Muscle of back (tissue), 13 donors: ENCODE results near the gene FAM181A. TPM values are rescaled to one million over a fixed set of nuclear protein-coding genes. Genes with fewer than 3 reads are reported as not detected.

ENCODE experiments used
- DNase-seq, 3 donors: peaks; one replicate each; pipeline versions ENCODE4 v3.0.0 to v3.0.0-alpha.2; 2013
- long read RNA-seq, 9 donors: transcript quantifications; one replicate each; lab custom pipeline, GENCODE V29; 2026
- polyA plus RNA-seq, 10 donors: library from polyadenylated mRNA; unstranded; fragments of 120-200 nt; gene quantifications; one replicate each; pipeline ENCODE4 v1.2.1, GENCODE V29; 2013; ENCODE audit not compliant: insufficient read length in 10 of 10

The FAM181A gene
- under 1 TPM in 3 of 10 donors, not detected in 7; 0.17 to 0.31 (median 0.24) TPM for polyA plus RNA-seq
- long read RNA-seq, donor 1: 0 reads
- long read RNA-seq, donor 2: 0 reads
- long read RNA-seq, donor 3: 0 reads
- long read RNA-seq, donor 4: 0 reads
- long read RNA-seq, donor 5: 0 reads
- long read RNA-seq, donor 6: 0 reads
- long read RNA-seq, donor 7: 0 reads
- long read RNA-seq, donor 8: 0 reads
- long read RNA-seq, donor 9: 0 reads

GRCh38 chr14:93926873-93927799, at the start of gene FAM181A:
Gene FAM181A (plus strand): TSS chr14:93927344. CDS start chr14:93928286, 942 bp downstream.
- DNase-seq: no peak

- DNase-seq: no peak
These were observed 48.9 kb upstream of the FAM181A start for GRCh38 chr14:93878212-93878611.

DNA sequence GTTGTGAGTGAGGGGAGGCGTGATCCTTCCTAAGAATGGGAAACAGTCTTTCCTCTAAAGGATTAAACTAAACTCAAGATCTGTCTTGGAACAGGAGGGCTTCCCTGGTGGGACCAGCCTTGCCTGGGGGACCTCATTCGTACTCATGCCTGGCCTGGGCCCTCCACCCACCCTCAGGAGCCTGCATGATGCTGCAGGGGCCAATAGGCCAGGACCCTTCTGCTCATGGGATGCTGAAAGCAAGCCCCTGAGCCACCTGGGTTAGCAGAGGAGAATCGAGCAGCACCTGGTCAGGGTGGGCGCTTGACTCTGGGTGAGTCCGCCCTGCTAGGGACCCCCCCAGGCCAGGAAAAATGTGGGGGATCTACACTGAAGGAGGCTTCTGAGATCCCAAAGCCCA, 48.3 kb upstream of the FAM181A start:
- DNase-seq: no peak

DNA sequence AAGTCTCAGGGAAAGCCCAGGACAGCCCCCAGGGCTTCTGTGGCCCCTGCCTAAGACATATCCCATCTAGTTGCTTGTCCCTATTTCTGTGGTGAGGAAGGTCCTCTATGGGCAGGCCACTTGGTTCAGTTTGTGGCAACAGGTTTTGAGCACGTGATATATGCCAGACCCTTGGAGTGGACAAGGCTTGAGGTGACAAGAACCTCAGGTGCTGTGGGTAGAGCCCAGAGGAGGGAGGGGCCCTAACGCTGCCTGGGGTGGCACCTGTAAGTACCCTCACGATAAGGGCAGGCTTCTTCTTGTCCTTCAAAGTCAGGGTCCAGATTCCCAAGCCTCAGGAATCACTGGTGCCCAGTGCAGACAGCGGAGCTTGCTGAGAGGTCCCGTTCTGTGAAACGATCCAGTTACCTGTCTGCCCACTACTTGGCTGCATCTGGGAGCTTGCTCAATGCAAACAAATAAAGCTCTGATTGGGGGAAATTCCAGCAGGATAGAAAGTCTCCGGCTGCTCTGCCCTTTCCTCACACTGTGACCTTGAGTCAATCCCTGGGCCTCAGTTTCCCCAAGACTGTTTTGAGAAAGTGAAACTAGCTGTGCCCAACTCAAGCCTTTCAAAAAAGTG, 47.7 kb upstream of the FAM181A start:
- no peak for DNase-seq

DNA sequence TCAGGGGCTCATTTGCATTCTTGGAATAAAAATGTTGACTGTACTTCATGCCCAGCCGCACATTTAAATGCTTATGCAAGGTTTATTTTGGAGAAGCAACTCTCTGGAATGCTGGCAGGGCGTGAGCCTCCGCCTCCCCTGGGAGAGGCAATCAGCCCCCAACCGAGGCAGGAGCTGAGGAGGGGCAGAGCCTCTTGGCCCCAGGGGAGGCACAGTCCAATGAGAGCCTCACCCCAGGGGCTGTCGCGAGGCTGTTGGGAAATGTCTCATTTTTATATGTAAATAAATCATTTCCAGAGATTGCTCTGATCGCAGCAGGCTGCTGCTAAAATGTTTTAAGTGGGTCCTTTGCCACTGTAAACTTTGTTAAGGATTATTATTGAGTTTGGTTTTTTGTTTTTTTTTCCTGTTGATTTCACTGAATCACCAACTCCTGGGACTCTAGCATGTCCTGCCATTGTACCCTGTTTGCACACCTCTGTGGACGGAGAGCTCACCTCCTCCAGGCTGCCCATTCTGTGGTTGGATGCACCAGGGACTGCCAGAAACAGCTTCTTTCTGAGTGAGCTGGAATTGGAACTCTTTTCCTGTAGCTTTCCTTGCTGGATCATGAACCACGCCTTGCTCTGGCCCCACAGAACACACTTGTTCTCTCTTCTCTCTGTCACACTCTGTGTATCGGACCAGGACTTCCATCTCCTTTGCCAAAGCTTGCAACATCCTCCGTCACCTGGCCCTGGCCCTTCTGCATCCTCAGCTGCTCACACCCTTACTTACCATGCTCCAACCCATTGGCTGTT, 46.9 kb upstream of the FAM181A start:
- DNase-seq: no peak

- no peak for DNase-seq
These were observed 42.2 kb upstream of the FAM181A start for GRCh38 chr14:93884950-93885349.

DNA sequence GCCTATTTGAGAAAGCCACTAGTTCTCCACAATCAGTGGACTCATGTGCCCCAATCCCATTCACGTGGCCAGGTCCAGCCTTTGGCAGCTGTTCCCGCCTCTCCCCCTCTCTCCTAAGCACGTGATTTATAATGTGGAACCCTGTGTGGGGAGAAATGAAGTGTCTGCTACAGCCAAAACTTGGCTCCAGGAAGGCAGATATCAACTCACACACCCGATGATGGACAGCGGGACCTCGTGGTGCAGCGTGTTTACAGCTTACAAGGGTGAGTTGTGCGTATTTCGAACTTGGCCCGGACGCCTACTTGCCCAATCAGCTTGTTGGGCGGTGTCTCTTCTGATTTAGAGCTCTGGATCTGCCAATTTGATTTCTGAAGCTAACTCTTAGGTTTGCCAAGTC, 38.1 kb upstream of the FAM181A start:
- no peak for DNase-seq

- DNase-seq: no peak
These were observed 37.2 kb upstream of the FAM181A start for GRCh38 chr14:93889739-93890483.

DNA sequence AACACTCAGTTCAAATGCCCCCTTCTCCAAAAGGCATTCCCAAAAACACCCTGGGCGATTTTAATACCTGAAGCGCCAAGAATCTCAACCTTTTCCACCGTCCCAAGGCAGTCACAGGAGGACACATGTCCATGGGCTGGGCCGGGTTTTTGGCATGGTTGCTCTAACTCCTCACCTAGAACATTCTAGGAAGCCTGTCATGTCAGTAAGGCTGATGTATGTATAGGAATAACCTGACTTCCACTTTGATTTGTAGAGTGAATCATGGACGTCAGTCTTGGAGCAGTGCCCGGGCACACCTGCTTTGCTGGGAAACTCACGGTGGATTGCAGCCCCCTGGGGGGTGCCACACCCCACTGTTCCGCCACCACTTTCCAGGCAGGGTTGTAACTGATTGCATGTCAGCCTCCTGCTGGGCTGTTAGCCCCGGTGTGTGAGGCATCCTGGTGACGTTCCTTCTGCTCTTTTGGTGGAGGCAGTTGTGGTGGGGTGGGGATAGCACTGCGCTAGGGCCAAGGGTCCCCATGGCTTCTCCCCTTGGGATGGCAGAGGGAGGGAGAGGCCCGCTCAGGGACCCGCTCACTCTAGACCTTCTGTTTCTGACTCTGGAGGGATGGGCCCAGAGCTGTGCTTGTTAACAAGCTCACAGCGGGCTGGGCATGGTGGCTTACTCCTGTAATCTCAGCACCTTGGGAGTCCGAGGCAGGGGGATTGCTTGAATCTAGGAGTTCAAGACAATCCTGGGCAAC, 35.2 kb upstream of the FAM181A start:
- no peak for DNase-seq

DNA sequence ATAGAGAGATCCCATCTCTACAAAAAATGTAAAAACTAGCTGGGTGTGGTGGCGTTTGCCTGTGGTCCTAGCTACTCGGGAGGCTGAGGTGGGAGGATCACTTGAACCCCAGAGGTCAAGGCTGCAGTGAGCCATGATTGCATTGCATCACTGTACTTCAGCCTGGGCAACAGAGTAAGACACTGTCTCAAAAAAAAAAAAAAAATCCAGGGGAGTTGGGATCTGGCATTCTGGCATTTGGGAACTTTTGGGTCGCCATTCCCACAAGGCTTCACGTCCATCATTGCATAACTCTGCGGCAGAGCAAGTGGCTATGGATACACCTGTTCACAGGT, 34.7 kb upstream of the FAM181A start:
- no peak for DNase-seq

DNA sequence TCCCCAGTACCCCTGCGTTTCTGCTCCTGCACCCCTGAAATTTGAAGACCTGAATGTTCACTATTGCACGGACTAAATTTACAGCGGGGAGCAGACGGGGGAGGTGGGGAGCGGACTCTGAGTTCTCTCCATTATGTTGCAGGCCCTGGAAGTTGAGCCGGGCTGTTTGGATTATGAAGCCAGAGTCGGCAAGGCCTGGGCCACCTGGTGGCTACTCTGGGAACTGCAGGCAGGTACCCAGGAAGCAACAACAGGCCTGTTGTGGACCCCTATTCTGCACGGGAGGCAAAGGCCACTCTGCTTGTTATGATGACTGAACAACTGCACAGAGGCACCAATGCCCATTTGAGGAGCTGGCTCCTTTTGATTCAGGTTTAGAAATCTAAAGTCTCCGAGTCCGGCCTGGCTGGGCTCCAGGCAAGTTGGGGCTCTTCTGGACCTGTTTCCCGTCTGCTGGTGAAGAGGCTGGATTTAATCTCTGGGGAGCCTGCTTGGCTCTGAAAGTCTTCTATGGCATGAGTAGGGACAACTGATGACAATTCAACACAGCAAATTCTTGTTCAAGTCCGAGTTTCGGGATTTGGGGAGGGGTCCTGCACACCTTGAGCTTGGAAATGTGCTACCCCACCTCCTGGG, 34.1 kb upstream of the FAM181A start:
- peak; percentile 54 to 82 (median 67) for DNase-seq

GRCh38 chr14:93893661-93894261, 33.4 kb upstream of the FAM181A start:
- DNase-seq: peak; percentile 7 to 67 (median 33)

- no peak for DNase-seq
These were observed 32.0 kb upstream of the FAM181A start for GRCh38 chr14:93895023-93895604.

GRCh38 chr14:93897476-93897845, 29.7 kb upstream of the FAM181A start:
- no peak for DNase-seq

GRCh38 chr14:93898081-93898611, 29.0 kb upstream of the FAM181A start:
- no peak for DNase-seq

- DNase-seq: no peak
These were observed 28.4 kb upstream of the FAM181A start for GRCh38 chr14:93898731-93899130.

- DNase-seq: no peak
These were observed 25.3 kb upstream of the FAM181A start for GRCh38 chr14:93901813-93902212.

- DNase-seq: no peak
These were observed 24.4 kb upstream of the FAM181A start for GRCh38 chr14:93902619-93903307.
